Activated B cell treated with CpG ODN at 0.5 μM for 24 hours (primary cell): ENCODE data around the gene GNPTAB. TPM values are rescaled to one million over a fixed set of nuclear protein-coding genes. Genes with fewer than 3 reads are reported as not detected.

Experiments
- ATAC-seq: fragments of 200-7000 bp; cut with Tn5 transposase; one replicate; pipeline ENCODE4 v1.10.0; 2021; ENCODE audit warnings: low read depth, mild to moderate bottlenecking, moderate library complexity
- CTCF ChIA-PET: fragments of 350-600 bp; sonication (Branson Sonifier 250); formaldehyde crosslinking; loops from one replicate; lab custom pipeline; 2021; ENCODE audit warnings: antibody characterized with exemption; lab: Charles Lee
- POLR2A ChIA-PET: fragments of 350-600 bp; sonication (Branson Sonifier 250); formaldehyde crosslinking; loops from one replicate; lab custom pipeline; 2021; ENCODE audit warnings: antibody characterized with exemption; lab: Charles Lee
- DNase-seq: peaks from one replicate; pipeline ENCODE4 v3.0.0; 2022
- H3K27ac Mint-ChIP-seq: one replicate; pipeline ENCODE4 v1.8.0; 2020; ENCODE audit warnings: mixed read lengths
- H3K27me3 Mint-ChIP-seq: one replicate; pipeline ENCODE4 v1.8.0; 2021; ENCODE audit warnings: mixed read lengths
- H3K36me3 Mint-ChIP-seq: one replicate; pipeline ENCODE4 v1.8.0; 2021; ENCODE audit warnings: low read depth, mixed read lengths
- H3K4me1 Mint-ChIP-seq: one replicate; pipeline ENCODE4 v1.8.0; 2021; ENCODE audit warnings: mixed read lengths
- H3K4me3 Mint-ChIP-seq: one replicate; pipeline ENCODE4 v1.8.0; 2020; ENCODE audit warnings: mild to moderate bottlenecking, mixed read lengths
- H3K9me3 Mint-ChIP-seq: one replicate; pipeline ENCODE4 v1.8.0; 2020; ENCODE audit warnings: mixed read lengths
- CTCF ChIP-seq: fragments of 200-600 bp; IDR thresholded peaks from one replicate; pipeline ENCODE4 v1.8.0; 2022; ENCODE audit warnings: antibody characterized with exemption, mild to moderate bottlenecking
- intact Hi-C: fragments of 100-400 bp; cut with micrococcal nuclease; formaldehyde crosslinking; loops from one replicate; pipeline ENCODE4 v1.15.1; 2024
- total RNA-seq: library from RNA; stranded (reverse); gene quantifications from 2 replicates; pipeline ENCODE4 v1.2.3, GENCODE V29; 2022

GNPTAB gene
- total RNA-seq, 1 donor from 2014 or later = 41.8 TPM

GRCh38 chr12:101706403-101706802, 124.4 kb downstream of the GNPTAB start:
- ATAC-seq = no peak
- CTCF ChIA-PET = no interaction called here
- DNase-seq = no peak
- POLR2A ChIA-PET = interaction anchor here (1.0 to 1.5 kb wide), 2 partner anchors 8 to 53 kb away, joined by 3 read pairs; no protein-coding TSS in a partner anchor
- no peak for TF ChIP-seq CTCF
- peaks cover 67% of the 10 kb centered on the region for H3K4me1 Mint-ChIP-seq
- no peak overlapping the region for H3K4me3 Mint-ChIP-seq
- no peaks in the 10 kb centered on the region for H3K27me3 Mint-ChIP-seq
- intact Hi-C loops = loop anchor here (2.0 kb wide), 1 partner anchor 16 kb away; no protein-coding TSS in a partner anchor
- no peaks in the 10 kb centered on the region for H3K9me3 Mint-ChIP-seq
- H3K36me3 Mint-ChIP-seq = peaks cover 7% of the 10 kb centered on the region
- no peak overlapping the region for H3K27ac Mint-ChIP-seq

DNA sequence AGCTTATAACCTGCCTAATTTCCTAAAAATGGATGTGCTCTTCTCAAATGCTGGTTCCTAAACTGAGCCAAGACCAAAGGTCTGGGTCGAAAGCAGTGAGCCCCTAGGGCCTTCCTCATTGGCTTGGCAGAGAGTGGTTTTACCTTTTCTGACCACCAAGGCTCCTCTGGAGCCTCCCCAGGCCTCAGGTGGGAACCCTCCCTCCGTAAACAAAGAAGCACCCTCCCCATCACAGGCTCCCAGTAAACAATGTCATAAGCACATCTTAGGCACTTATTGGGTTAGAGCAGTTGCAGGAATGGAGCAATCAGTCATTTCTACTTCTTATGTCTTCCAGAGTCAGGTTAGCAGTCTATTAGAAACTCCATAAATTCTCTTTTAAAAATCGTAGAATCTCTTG, 127.3 kb downstream of the GNPTAB start:
- DNase-seq = no peak
- intact Hi-C loops = no loop called here
- no peak for TF ChIP-seq CTCF
- CTCF ChIA-PET = no interaction called here
- Mint-ChIP-seq H3K4me3 (no peak overlapping the region), H3K27me3 (no peaks in the 10 kb centered on the region), H3K9me3 (no peaks in the 10 kb centered on the region), H3K27ac (no peak overlapping the region), H3K4me1 (peaks cover 71% of the 10 kb centered on the region), H3K36me3 (peaks cover 10% of the 10 kb centered on the region)
- ATAC-seq = no peak
- POLR2A ChIA-PET = no interaction called here

DNA sequence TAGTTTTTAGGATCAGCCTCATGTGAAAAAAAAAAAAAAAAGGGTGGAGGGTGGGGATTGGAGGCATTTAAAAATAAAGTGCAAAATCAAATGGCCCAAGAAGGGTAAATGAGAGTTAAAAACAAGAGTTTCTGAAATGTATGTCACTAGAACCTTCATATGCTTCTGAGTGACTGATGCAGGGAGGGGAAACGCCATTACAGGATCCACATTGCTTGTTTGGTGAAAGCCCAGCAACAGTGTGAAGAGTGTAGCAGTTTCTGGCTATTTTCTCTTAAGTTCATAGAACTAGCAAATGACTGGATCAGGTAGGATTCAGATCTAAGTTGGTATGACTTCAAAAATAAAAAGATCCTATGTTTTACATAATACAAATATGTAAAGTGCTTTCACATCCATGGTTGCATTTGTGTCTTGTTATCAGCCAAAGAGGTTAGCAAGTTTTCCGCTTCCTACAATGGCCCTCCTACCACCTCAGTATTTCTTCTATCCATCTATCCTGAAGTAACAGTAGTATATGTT, 130.4 kb downstream of the GNPTAB start:
- H3K27ac Mint-ChIP-seq = peak overlapping the region; percentile 43
- intact Hi-C loops = no loop called here
- peaks cover 13% of the 10 kb centered on the region for H3K36me3 Mint-ChIP-seq
- no peak for ATAC-seq
- no peaks in the 10 kb centered on the region for H3K27me3 Mint-ChIP-seq
- H3K9me3 Mint-ChIP-seq = no peaks in the 10 kb centered on the region
- ChIA-PET CTCF (interaction anchor here (0.5 kb wide), 1 partner anchor 24 kb away, joined by 4 read pairs; no protein-coding TSS in a partner anchor), POLR2A (no interaction called here)
- peak overlapping the region; percentile 24 for H3K4me3 Mint-ChIP-seq
- no peak for TF ChIP-seq CTCF
- peaks cover 73% of the 10 kb centered on the region for H3K4me1 Mint-ChIP-seq
- no peak for DNase-seq

- ATAC-seq = no peak
These were observed 131.9 kb downstream of the GNPTAB start for GRCh38 chr12:101698800-101699347.

More at GRCh38 chr12:101698800-101699347, 131.9 kb downstream of the GNPTAB start:
- Mint-ChIP-seq H3K9me3 (no peaks in the 10 kb centered on the region), H3K27ac (peak overlapping the region; percentile 86), H3K27me3 (no peaks in the 10 kb centered on the region), H3K36me3 (peaks cover 13% of the 10 kb centered on the region), H3K4me1 (peaks cover 75% of the 10 kb centered on the region), H3K4me3 (peak overlapping the region; percentile 94)
- ChIA-PET CTCF (interaction anchor here (0.9 to 1.4 kb wide), 5 partner anchors 28 to 63 kb away, joined by 3 to 6 read pairs (median 5); no protein-coding TSS in a partner anchor), POLR2A (interaction anchor here (0.5 to 2.2 kb wide), 14 partner anchors 8 to 307 kb away, joined by 3 to 31 read pairs (median 4); partner anchors contain the start of gene GNPTAB)
- intact Hi-C loops = loop anchor here (1.0 to 5.0 kb wide), 3 partner anchors 8 to 127 kb away; no protein-coding TSS in a partner anchor
- no peak for TF ChIP-seq CTCF
- DNase-seq = no peak
